Thyroid gland (tissue), 4 donors: ENCODE results near the gene SFT2D2.

ENCODE experiments used
- CTCF ChIP-seq, 6 experiments: fragments of 200-600 bp in 3 of 6; fragments of 450-650 bp in 3 of 6; sonication (generic) in 3 of 6; IDR thresholded peaks; one replicate each; pipeline ENCODE4 v1.5.1; 2016 to 2019; ENCODE audit warnings: antibody characterized with exemption in 6 of 6, mild to moderate bottlenecking in 2 of 6, inconsistent platforms in 1 of 6, moderate library complexity in 1 of 6
- POLR2A ChIP-seq, 2 donors: fragments of 450-650 bp; IDR thresholded peaks; one replicate each; pipeline ENCODE4 v1.6.1; 2017; ENCODE audit warnings: antibody characterized with exemption in 2 of 2, mild to moderate bottlenecking in 2 of 2, moderate library complexity in 1 of 2

GRCh38 chr1:168235937-168236336 lies 10.1 kb downstream of the SFT2D2 start:
- TF ChIP-seq CTCF (IDR thresholded peaks at IDR 0.05) (no peak), POLR2A (IDR thresholded peaks at IDR 0.05) (no peak)
